Measurements from ENCODE around the gene NUP50. TPM values are rescaled to one million over a fixed set of nuclear protein-coding genes. Genes with fewer than 3 reads are reported as not detected.

The NUP50 gene
- total RNA-seq, 3 donors from 2014 or later (not counting 1 experiment from before 2014, with no cell fraction given), result 63.9 to 99.4 (median 98.6) TPM

- 94% methylated on average over 6 of the region's 6 CpGs for WGBS (ENCODE audit: insufficient coverage)
- Histone ChIP-seq H3K9me3 (ENCODE audit: control insufficient read depth, insufficient read depth, low read length) (no peaks in the 10 kb centered on the region), H3K27ac (ENCODE audit: low read length) (no peak overlapping the region), H3K4me3 (ENCODE audit: low read length) (no peak overlapping the region), H3K27me3 (ENCODE audit: control insufficient read depth, insufficient read depth, low read length) (no peaks in the 10 kb centered on the region), H3K36me3 (ENCODE audit: control insufficient read depth, insufficient read depth, low read length) (peaks cover 80% of the 10 kb centered on the region), H3K4me1 (ENCODE audit: control insufficient read depth, insufficient read depth, low read length) (peaks cover 9% of the 10 kb centered on the region)
- Mint-ChIP-seq H3K36me3 (peaks cover 9% of the 10 kb centered on the region), H3K27ac (peak overlapping the region in 1 of 2 donors; percentile 2), H3K4me3 (no peak overlapping the region), H3K4me1 (peaks cover 30 to 56% of the 10 kb centered on the region in 2 donors), H3K9me3 (no peaks in the 10 kb centered on the region), H3K27me3 (ENCODE audit: low read depth in 2 of 2) (no peaks in the 10 kb centered on the region)
- no peak for ATAC-seq
- TF ChIP-seq CTCF (IDR thresholded peaks at IDR 0.05), result no peak
- DNase-seq, result no peak
- intact Hi-C loops (cut with micrococcal nuclease), result no loop called here
These were observed 8.1 kb downstream of the NUP50 start for GRCh38 chr22:45171830-45172229.

GRCh38 chr22:45172881-45173585 is 9.3 kb downstream of the NUP50 start:
- Histone ChIP-seq H3K4me1 (ENCODE audit: control insufficient read depth, insufficient read depth, low read length) (peaks cover 9% of the 10 kb centered on the region), H3K9me3 (ENCODE audit: control insufficient read depth, insufficient read depth, low read length) (no peaks in the 10 kb centered on the region), H3K4me3 (ENCODE audit: low read length) (no peak overlapping the region), H3K27me3 (ENCODE audit: control insufficient read depth, insufficient read depth, low read length) (no peaks in the 10 kb centered on the region), H3K36me3 (ENCODE audit: control insufficient read depth, insufficient read depth, low read length) (peaks cover 87% of the 10 kb centered on the region), H3K27ac (ENCODE audit: low read length) (no peak overlapping the region)
- no peaks in the 10 kb centered on the region for H3K9me3 Mint-ChIP-seq
- intact Hi-C loops (cut with micrococcal nuclease), result no loop called here
- H3K36me3 Mint-ChIP-seq, result peaks cover 9% of the 10 kb centered on the region
- H3K4me1 Mint-ChIP-seq, result peaks cover 25 to 49% of the 10 kb centered on the region in 2 donors
- H3K27me3 Mint-ChIP-seq (ENCODE audit: low read depth in 2 of 2), result no peaks in the 10 kb centered on the region
- peak overlapping the region in 1 of 2 donors; percentile 62 for H3K27ac Mint-ChIP-seq
- WGBS (ENCODE audit: insufficient coverage), result 48% methylated on average over 7 of the region's 7 CpGs
- DNase-seq, result peak in 1 of 2 donors; percentile 79
- no peak for TF ChIP-seq CTCF (IDR thresholded peaks at IDR 0.05)
- ATAC-seq, result peak in 1 of 3 donors; percentile 47
- no peak overlapping the region for H3K4me3 Mint-ChIP-seq

GRCh38 chr22:45179276-45180049 is 15.7 kb downstream of the NUP50 start:
- 72% methylated on average over 9 of the region's 9 CpGs for WGBS (ENCODE audit: insufficient coverage)
- Mint-ChIP-seq H3K9me3 (no peaks in the 10 kb centered on the region), H3K36me3 (peaks cover 12% of the 10 kb centered on the region), H3K27me3 (ENCODE audit: low read depth in 2 of 2) (no peaks in the 10 kb centered on the region), H3K4me3 (no peak overlapping the region), H3K4me1 (peaks cover 24 to 34% of the 10 kb centered on the region in 2 donors), H3K27ac (peak overlapping the region; percentile 59 to 77)
- Histone ChIP-seq H3K27ac (ENCODE audit: low read length) (no peak overlapping the region), H3K36me3 (ENCODE audit: control insufficient read depth, insufficient read depth, low read length) (peaks cover 63% of the 10 kb centered on the region), H3K27me3 (ENCODE audit: control insufficient read depth, insufficient read depth, low read length) (no peaks in the 10 kb centered on the region), H3K9me3 (ENCODE audit: control insufficient read depth, insufficient read depth, low read length) (no peaks in the 10 kb centered on the region), H3K4me3 (ENCODE audit: low read length) (no peak overlapping the region), H3K4me1 (ENCODE audit: control insufficient read depth, insufficient read depth, low read length) (no peaks in the 10 kb centered on the region)
- peak; percentile 58 to 86 (median 85) for ATAC-seq
- TF ChIP-seq CTCF (IDR thresholded peaks at IDR 0.05), result no peak
- intact Hi-C loops (cut with micrococcal nuclease), result no loop called here
- DNase-seq, result peak in 1 of 2 donors; percentile 69

Data from natural killer cell (primary cell).